T-helper 9 cell (primary cell): ENCODE results near the gene ARHGAP4.

Experiments
- DNase-seq: peaks from one replicate; pipeline ENCODE4 v3.0.0-alpha.2; 2020

Gene ARHGAP4

DNA sequence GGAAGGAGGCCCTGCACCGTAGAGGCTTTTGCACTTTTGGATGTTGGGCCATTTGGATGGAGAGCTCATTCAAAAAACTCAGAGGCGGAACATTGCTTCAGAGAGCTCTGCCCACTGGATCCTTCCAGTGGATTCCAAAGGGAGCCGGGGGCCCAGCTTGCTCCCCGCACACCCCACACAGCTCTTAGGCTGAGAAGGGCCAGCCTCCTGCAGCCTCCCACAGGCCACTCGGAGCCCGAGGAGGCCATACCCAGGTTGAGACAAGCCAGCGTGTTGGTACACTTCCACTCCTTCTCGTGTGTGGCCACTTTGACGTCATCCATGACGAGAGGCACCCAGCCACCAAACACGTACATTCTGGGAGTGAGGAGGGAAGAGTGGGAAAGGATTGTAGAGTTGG is 35.2 kb upstream of the ARHGAP4 start:
- DNase-seq: no peak

GRCh38 chrX:153960786-153961185 is 34.7 kb upstream of the ARHGAP4 start:
- no peak for DNase-seq

GRCh38 chrX:153960077-153960476 is 34.0 kb upstream of the ARHGAP4 start:
- DNase-seq: no peak

- no peak for DNase-seq
These were observed 33.6 kb upstream of the ARHGAP4 start for GRCh38 chrX:153959649-153960048.

GRCh38 chrX:153958605-153959004 is 32.5 kb upstream of the ARHGAP4 start:
- DNase-seq: no peak

- no peak for DNase-seq
These were observed 31.2 kb upstream of the ARHGAP4 start for GRCh38 chrX:153957224-153957623.

GRCh38 chrX:153956044-153956907 is 30.2 kb upstream of the ARHGAP4 start:
- DNase-seq: no peak

DNA sequence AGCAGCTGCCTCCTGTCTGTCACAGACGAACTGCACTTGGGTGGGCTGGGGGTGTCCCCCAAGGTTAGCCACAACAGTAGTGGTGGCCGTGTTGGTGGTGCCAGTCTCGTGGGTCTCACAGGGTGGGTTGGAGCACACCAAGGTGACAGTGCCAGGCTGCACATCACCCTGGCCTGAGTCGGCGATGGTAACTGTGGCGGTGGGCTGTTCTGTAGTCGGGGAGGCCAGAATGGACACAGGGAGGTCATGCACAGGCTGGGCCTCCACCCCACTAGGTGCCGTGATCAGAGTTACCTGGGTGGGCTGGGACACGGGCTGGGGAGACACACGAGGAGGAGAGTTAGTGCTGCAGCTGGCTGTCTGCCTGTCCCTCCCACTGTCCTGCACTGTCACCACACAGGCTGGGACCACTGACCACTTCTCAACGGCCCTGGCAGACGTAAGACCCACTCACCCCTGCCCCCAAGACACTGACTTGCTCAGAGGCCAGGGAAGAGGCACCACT is 29.2 kb upstream of the ARHGAP4 start:
- no peak for DNase-seq

- DNase-seq: no peak
These were observed 28.6 kb upstream of the ARHGAP4 start for GRCh38 chrX:153954558-153955227.

DNA sequence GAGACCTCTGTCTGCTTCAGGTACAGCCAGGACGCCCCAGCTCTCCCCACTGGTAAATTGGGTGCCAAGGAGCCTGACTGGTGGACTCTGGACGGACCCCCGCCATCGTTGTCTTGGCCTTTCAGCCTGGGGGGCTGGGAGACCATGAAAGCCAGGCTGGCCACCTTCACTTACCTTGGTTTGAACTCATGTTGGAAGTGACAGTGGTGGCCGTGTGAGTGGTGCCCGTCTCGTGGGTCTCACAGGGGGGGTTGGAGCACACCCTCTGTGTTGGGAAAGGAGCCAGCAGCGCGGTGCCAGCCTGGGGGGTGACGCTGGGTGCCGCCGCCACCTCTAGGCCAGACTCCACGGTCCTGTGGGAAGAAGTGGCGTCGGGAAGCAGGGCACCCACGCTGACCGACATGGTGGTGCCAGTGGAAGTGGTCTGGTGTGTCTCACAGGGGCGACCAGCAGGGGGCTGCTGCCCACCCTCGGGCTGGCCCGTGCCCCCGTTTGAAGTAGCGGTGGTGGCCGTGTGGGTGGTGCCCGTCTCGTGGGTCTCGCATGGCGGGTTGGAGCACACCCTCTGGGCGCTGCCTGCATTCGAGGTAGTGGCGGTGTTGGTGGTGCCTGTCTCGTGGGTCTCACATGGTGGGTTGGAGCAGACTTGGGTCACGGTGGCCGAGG is 28.0 kb upstream of the ARHGAP4 start:
- no peak for DNase-seq

DNA sequence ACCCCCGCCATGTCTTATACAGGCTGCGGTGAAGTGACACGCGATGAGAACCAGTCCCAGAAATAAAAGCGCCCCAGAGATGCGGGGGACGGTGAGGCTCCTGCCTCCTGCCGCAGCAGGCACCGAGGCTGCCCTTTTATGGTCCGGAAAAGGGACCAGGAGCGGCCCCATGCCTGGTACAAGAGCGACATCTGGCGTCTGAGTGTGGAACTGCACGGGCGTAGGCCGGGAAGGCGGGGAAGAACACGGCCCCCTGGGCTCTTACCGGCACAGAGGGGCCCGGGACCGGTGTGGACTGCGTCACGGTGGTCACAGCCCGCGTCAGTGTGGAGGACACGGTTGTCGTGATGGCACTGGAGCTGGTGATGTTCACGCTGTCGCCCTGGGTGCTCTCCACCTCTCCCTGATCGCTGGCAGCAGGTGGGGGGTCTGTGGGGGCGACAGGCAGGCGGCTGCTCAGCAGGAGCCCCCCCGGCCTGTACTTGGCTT is 27.3 kb upstream of the ARHGAP4 start:
- peak; percentile 80 for DNase-seq

GRCh38 chrX:153952373-153953026 is 26.4 kb upstream of the ARHGAP4 start:
- DNase-seq: no peak

DNA sequence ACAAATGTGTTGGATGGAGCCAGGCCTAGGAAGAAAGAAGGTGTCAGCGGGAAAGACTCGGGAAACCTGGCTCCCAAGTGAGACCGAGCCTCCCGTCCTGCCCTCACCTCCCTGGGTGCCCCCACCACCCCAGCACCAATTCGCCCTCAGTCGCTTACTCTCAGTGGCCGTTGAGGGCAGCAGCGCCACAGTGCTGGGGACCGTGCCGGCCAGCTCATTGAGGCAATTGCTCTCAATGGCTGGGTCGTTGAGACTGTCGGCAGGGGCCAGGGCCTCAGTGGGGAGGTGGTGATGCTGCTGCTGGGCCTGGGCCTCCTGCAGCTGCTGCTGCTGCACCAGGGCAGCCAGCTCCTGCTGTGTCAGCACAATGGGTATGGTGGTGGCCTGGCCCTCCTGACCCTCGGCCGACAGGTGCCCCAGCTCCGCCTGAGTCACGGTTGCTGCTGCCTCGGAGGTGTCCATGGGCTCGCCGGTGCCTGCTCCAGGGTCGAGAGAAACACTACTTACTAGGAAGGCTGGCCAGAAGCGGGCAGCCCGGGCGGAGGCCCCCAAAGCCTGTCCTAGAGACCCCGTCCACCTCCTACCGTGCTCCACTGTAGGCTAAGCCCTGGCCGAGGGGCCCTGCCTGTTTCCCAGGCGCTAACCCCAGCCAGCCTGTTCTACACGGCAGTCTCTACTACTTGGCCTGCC is 25.8 kb upstream of the ARHGAP4 start:
- no peak for DNase-seq

DNA sequence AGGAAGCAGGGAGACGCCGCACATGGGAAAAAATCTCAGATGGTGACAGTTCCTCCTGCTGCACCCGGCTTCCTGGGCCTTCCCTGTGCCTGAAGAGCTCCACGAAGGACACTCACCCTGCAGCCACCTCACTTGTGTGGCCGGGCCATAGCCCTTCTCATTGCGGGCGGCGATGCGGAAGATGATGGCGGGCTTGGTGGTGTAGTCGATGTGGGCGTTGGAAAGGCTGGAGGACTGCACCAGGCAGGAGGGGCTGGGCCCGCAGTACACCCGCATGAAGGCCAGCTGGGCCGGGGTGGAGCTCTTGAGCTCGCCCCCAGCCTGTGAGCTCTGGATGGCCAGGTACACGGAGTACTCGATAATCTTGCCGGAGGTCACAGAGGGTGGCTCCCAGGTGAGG is 24.1 kb upstream of the ARHGAP4 start:
- DNase-seq: no peak

DNA sequence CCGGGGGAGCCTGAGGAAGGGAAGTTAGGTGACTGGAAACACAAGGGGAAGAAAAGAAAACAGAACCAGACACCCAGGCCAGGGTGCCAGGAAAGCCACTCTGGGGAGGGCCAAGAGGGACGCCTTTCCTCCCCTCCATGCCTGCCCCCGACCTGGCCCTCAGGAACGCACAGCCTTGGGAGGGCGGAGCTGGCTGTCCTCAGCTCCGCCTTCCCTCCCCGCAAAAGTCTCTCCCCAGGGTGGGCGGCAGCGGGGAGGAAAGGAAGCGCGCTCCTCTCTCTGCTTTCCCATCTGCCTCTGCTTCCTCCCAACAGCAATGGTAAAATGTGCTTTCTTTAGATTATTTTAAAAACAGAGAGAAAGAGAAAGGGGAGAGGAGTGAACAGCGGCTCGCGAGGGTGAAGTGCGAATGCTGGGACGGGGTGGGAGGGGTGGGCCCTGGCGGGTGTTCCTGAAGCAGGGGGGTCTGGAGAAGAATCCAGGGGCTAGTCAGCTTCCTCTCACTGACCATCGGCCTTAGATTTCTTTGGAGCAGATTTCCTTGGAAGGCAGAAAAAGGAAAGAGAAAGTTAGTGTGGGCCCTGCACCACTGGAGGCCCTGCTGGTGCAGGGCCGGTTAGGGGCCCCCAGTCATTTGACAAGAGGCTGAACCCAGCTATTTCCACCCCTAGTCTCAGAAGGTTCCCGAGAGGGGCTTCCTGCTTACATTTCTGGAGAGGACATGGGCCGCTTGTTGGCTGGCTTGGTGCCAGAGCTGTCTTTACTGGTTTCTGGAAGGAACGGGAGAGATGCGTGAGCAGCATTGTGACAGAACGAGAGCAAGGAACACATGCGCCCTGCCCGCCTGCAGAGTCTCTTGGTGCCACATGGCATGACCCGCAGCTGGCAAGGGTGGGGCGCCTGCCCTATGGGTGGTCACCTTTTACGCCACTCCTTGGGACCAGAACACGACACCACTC is 23.1 kb upstream of the ARHGAP4 start:
- DNase-seq: no peak

- DNase-seq: no peak
These were observed 22.0 kb upstream of the ARHGAP4 start for GRCh38 chrX:153948002-153948466.

- DNase-seq: peak; percentile 73
These were observed 21.1 kb upstream of the ARHGAP4 start for GRCh38 chrX:153947009-153947769.

GRCh38 chrX:153945956-153946943 is 20.2 kb upstream of the ARHGAP4 start:
- DNase-seq: no peak

GRCh38 chrX:153944800-153945150 is 18.7 kb upstream of the ARHGAP4 start:
- no peak for DNase-seq
